GM18907 (cell line): ENCODE results near the gene CEMIP.

ENCODE experiments used
- ATAC-seq: cut with Tn5 transposase; IDR thresholded peaks from one replicate; pipeline ENCODE4 v1.9.1; 2021; ENCODE audit warnings: mild to moderate bottlenecking, moderate library complexity; ENCODE audit not compliant: unreplicated experiment

Gene CEMIP

DNA sequence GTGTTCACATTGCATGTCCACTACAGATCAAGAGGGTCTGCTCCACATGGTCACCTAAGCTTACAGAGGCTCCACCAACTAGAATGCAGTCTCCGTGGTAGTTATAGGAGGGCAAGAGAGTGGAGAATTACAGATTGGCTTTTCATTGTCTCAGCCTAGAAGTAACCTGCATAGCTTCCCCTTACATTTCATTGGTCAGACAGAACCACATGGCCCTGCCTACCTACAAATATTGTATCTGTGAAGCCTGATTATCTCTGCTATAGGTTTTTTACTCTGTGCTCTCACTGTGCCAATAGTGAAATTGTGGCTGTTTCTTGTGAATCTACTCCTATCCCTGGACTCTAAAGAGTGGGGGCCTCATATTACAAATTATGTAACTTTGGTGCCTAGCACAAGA, 219.1 kb downstream of the CEMIP start:
- ATAC-seq: no peak

DNA sequence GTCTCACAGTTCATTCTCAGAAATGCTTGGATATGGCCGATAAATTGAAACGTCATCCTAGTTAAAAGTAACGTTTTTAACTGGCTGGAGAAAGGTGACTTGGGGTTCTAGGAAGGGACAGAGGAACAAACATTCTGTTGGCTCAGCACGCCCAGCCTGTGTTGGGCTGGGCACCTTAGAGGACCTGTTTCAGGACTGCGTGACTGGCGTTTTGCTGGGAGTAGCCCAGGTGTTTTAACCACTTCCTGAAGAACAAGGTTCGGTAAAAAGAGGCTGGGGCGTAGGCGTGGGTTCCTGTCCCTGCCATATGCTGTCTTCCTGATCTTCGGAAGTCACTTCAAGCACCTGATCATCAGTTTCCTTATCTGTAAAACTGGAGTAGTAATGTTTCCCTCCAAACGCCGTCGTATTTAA, 220.5 kb downstream of the CEMIP start:
- peak; percentile 36 for ATAC-seq

DNA sequence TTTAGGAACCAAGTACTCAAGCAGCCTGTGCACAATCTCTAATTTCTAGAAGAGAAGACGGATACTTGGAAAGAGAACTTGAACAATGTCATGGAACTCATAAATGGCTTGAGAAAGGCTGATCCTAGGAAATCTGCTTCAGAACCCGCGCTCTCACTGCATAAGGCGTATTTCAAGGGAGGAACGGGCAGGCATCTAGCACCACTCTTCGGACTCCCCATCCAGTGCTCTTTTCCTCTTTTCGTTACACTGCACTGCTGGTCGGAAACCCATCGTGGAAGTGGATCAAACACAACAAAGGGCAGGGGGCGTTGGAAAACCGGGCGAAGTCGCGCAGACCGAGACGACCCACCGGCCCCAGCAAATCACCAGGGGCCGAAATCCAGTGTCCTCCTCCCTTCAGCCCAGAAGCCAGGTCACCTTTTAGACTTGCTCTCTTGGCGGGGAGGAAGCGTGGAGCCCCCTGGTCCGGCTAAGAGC, 221.0 kb downstream of the CEMIP start:
- ATAC-seq: peak; percentile 0

DNA sequence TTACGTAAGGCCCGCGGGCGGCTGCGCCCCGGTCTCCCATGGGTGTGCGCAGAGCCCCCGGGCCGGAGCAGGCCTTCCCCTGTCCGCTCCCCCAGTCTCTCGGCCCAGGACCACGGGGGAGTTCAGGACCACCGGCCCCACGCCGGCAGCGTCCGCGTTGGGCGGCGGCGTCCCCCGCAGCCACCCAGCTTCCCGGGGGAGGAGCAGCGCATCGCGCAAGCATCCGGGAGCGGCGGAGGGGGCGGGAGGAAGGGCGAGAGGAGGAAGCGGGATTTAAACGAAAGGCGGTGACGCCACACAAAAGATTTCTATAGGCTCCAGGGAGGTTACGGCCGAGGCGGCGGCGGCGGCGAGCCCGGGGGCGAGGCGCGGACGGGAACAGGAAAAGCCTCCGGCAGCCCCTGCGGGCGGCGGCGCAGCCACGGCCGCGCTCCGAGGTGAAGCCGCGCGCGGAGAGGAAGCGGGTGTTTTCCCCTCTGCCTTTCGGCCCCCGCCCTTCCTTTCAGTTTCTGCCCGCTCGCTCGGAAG, 221.5 kb downstream of the CEMIP start, which contains the start of gene TLNRD1:
Gene TLNRD1 (plus strand): TSS at position 300 of the 528 bp plus-strand sequence. CDS start 1,349 bp downstream, outside the sequence.
- ATAC-seq: peak; percentile 64
